ENCODE measurements around the gene ATG4D.

ATG4D gene

GRCh38 chr19:10560154-10560553 lies 16.4 kb downstream of the ATG4D start:
- H3K9me3 ChIP-seq = no peaks in the 10 kb centered on the region
- H3K4me3 ChIP-seq = no peak overlapping the region
- no peak overlapping the region for H3K9ac ChIP-seq
- TF ChIP-seq Cebpa-rat (IDR thresholded peaks at IDR 0.05) = no peak
- H3K27ac ChIP-seq = no peak overlapping the region
- peaks cover 69% of the 10 kb centered on the region for H3K4me1 ChIP-seq
- no peak overlapping the region for H3K4me2 ChIP-seq
- 0 out of 2 replicates have a peak, but pooled peaks cover 4% of the 10 kb centered on the region for H4K20me1 ChIP-seq
- peaks cover 94% of the 10 kb centered on the region for H3K36me3 ChIP-seq
- no peaks in the 10 kb centered on the region for H3K27me3 ChIP-seq

- Histone ChIP-seq H3K27me3 (no peaks in the 10 kb centered on the region), H4K20me1 (0 out of 2 replicates have a peak, but pooled peaks cover 4% of the 10 kb centered on the region), H3K36me3 (peaks cover 77% of the 10 kb centered on the region), H3K27ac (peak overlapping the region; percentile 56), H3K9ac (peak overlapping the region; percentile 45; the same call in 1 of the 2 replicates), H3K4me3 (no peak overlapping the region), H3K4me1 (peaks cover 58% of the 10 kb centered on the region), H3K4me2 (peak overlapping the region; percentile 22; the same call in 1 of the 2 replicates), H3K9me3 (no peaks in the 10 kb centered on the region)
- no peak for TF ChIP-seq Cebpa-rat (IDR thresholded peaks at IDR 0.05)
Observed at GRCh38 chr19:10562609-10563008, 18.9 kb downstream of the ATG4D start.

- Histone ChIP-seq H3K36me3 (peaks cover 52% of the 10 kb centered on the region), H3K9ac (peak overlapping the region; percentile 100), H4K20me1 (0 out of 2 replicates have a peak, but pooled peaks cover 4% of the 10 kb centered on the region), H3K27ac (peak overlapping the region; percentile 100), H3K4me2 (peak overlapping the region; percentile 98), H3K27me3 (no peaks in the 10 kb centered on the region), H3K4me3 (peak overlapping the region; percentile 93), H3K4me1 (peaks cover 62% of the 10 kb centered on the region), H3K9me3 (no peaks in the 10 kb centered on the region)
- TF ChIP-seq Cebpa-rat (IDR thresholded peaks at IDR 0.05) = no peak
Observed at GRCh38 chr19:10565028-10565566, 21.4 kb downstream of the ATG4D start.

GRCh38 chr19:10565567-10566407 lies 22.1 kb downstream of the ATG4D start, which contains the start of gene KRI1:
TSS of gene KRI1 (minus strand) at chr19:10566010. CDS start at chr19:10565999, 11 bp downstream.
- H3K4me2 ChIP-seq = peak within 1 kb of the TSS; percentile 99
- 0 out of 2 replicates have a peak, but pooled peaks cover 4% of the 10 kb centered on the region for H4K20me1 ChIP-seq
- H3K4me3 ChIP-seq = peak within 1 kb of the TSS; percentile 93
- H3K9me3 ChIP-seq = no peaks in the 10 kb centered on the region
- H3K36me3 ChIP-seq = peaks cover 45% of the 10 kb centered on the region
- no peaks in the 10 kb centered on the region for H3K27me3 ChIP-seq
- H3K4me1 ChIP-seq = peaks cover 64% of the 10 kb centered on the region
- peak within 1 kb of the TSS; percentile 100 for H3K9ac ChIP-seq
- TF ChIP-seq Cebpa-rat (IDR thresholded peaks at IDR 0.05) = no peak
- peak within 1 kb of the TSS; percentile 100 for H3K27ac ChIP-seq

GRCh38 chr19:10566408-10566657 lies 22.6 kb downstream of the ATG4D start:
- Histone ChIP-seq H3K4me3 (peak overlapping the region; percentile 91), H4K20me1 (0 out of 2 replicates have a peak, but pooled peaks cover 4% of the 10 kb centered on the region), H3K27me3 (no peaks in the 10 kb centered on the region), H3K36me3 (peaks cover 40% of the 10 kb centered on the region), H3K4me2 (peak overlapping the region; percentile 99), H3K9ac (peak overlapping the region; percentile 94), H3K27ac (peak overlapping the region; percentile 97), H3K9me3 (no peaks in the 10 kb centered on the region), H3K4me1 (peaks cover 65% of the 10 kb centered on the region)
- no peak for TF ChIP-seq Cebpa-rat (IDR thresholded peaks at IDR 0.05)

- TF ChIP-seq Cebpa-rat (IDR thresholded peaks at IDR 0.05) = no peak
- Histone ChIP-seq H3K36me3 (peaks cover 35% of the 10 kb centered on the region), H3K9ac (peak overlapping the region; percentile 94), H3K4me3 (peak overlapping the region; percentile 91), H3K9me3 (no peaks in the 10 kb centered on the region), H3K27me3 (no peaks in the 10 kb centered on the region), H3K4me1 (peaks cover 69% of the 10 kb centered on the region), H3K4me2 (peak overlapping the region; percentile 99), H4K20me1 (0 out of 2 replicates have a peak, but pooled peaks cover 4% of the 10 kb centered on the region), H3K27ac (peak overlapping the region; percentile 97)
Observed at GRCh38 chr19:10566658-10567410, 23.1 kb downstream of the ATG4D start.

- no peaks in the 10 kb centered on the region for H3K9me3 ChIP-seq
- no peak for TF ChIP-seq Cebpa-rat (IDR thresholded peaks at IDR 0.05)
- 0 out of 2 replicates have a peak, but pooled peaks cover 3% of the 10 kb centered on the region for H4K20me1 ChIP-seq
- peak overlapping the region; percentile 99 for H3K4me2 ChIP-seq
- H3K9ac ChIP-seq = peak overlapping the region; percentile 94
- peak overlapping the region; percentile 97 for H3K27ac ChIP-seq
- no peaks in the 10 kb centered on the region for H3K27me3 ChIP-seq
- H3K36me3 ChIP-seq = peaks cover 27% of the 10 kb centered on the region
- peaks cover 71% of the 10 kb centered on the region for H3K4me1 ChIP-seq
- peak overlapping the region; percentile 91 for H3K4me3 ChIP-seq
Observed at GRCh38 chr19:10567656-10568055, 24.0 kb downstream of the ATG4D start.

- peak overlapping the region; percentile 94 for H3K9ac ChIP-seq
- H3K4me3 ChIP-seq = peak overlapping the region; percentile 91
- peaks cover 21% of the 10 kb centered on the region for H3K36me3 ChIP-seq
- H3K4me1 ChIP-seq = peaks cover 68% of the 10 kb centered on the region
- H3K27ac ChIP-seq = peak overlapping the region; percentile 97
- no peaks in the 10 kb centered on the region for H3K27me3 ChIP-seq
- H3K9me3 ChIP-seq = no peaks in the 10 kb centered on the region
- H3K4me2 ChIP-seq = peak overlapping the region; percentile 99
- no peaks in the 10 kb centered on the region for H4K20me1 ChIP-seq
- TF ChIP-seq Cebpa-rat (IDR thresholded peaks at IDR 0.05) = no peak
Observed at GRCh38 chr19:10568062-10568825, 24.5 kb downstream of the ATG4D start.

All from BLaER1 (cell line).